Esophagus muscularis mucosa (tissue), 4 donors: ENCODE measurements around the gene NEO1. TPM values are rescaled to one million over a fixed set of nuclear protein-coding genes. Genes with fewer than 3 reads are reported as not detected.
A peak's percentile ranks its signal among the peaks of the same experiment; 100 is the strongest.

ENCODE experiments used
- DNase-seq: peaks from one replicate; pipeline ENCODE4 v3.0.0-alpha.2; 2017; ENCODE audit errors: extremely low spot score
- H3K27ac ChIP-seq, 4 donors: fragments of 200-600 bp; sonication (generic); replicated peaks in 1 of 4; 1 replicate in 3 of 4; 2 replicates in 1 of 4; pipeline ENCODE4 v1.5.1; 2016 to 2019; ENCODE audit warnings: mild to moderate bottlenecking in 1 of 4
- H3K27me3 ChIP-seq, 4 donors: fragments of 200-600 bp; sonication (generic); one replicate each; pipeline versions ENCODE4 v1.5.1 to v1.6.0; 2016 to 2019
- H3K36me3 ChIP-seq, 4 donors: fragments of 200-600 bp; sonication (generic); one replicate each; pipeline ENCODE4 v1.5.1; 2016 to 2019
- H3K4me1 ChIP-seq, 4 donors: fragments of 200-600 bp; sonication (generic); one replicate each; pipeline ENCODE4 v1.5.1; 2016 to 2019
- H3K4me3 ChIP-seq, 4 donors: fragments of 200-600 bp; sonication (generic); 1 replicate in 2 of 4; 2 replicates in 2 of 4; pipeline ENCODE4 v1.5.1; 2016 to 2019; ENCODE audit warnings: mild to moderate bottlenecking in 4 of 4, moderate library complexity in 1 of 4
- H3K9me3 ChIP-seq, 4 donors: fragments of 200-600 bp; sonication (generic); 1 replicate in 3 of 4; 2 replicates in 1 of 4; pipeline ENCODE4 v1.5.1; 2016 to 2019
- CTCF ChIP-seq, 3 experiments: fragments of 200-600 bp in 2 of 3; fragments of 450-650 bp in 1 of 3; sonication (generic) in 2 of 3; IDR thresholded peaks; one replicate each; pipeline ENCODE4 v1.5.1; 2017 to 2019; ENCODE audit warnings: antibody characterized with exemption in 3 of 3, mild to moderate bottlenecking in 2 of 3, moderate library complexity in 1 of 3
- EP300 ChIP-seq: sonication (generic); formaldehyde crosslinking; IDR thresholded peaks from one replicate; pipeline ENCODE4 v1.6.1; 2017; ENCODE audit warnings: antibody characterized with exemption
- POLR2A ChIP-seq: fragments of 450-650 bp; IDR thresholded peaks from one replicate; pipeline ENCODE4 v1.6.1; 2017; ENCODE audit warnings: antibody characterized with exemption, moderate library complexity, mild to moderate bottlenecking, low read depth
- POLR2AphosphoS5 ChIP-seq, 2 donors: sonication (generic); formaldehyde crosslinking; IDR thresholded peaks; one replicate each; pipeline ENCODE4 v1.6.1; 2017; ENCODE audit warnings: antibody characterized with exemption in 2 of 2
- WGBS: methylation state at CpG from one replicate; pipeline ENCODE4 v1.1.5; 2018; 5-methylcytosine and 5-hydroxymethylcytosine counted together
- intact Hi-C: fragments of 100-400 bp; cut with DNase I; formaldehyde crosslinking; loops from one replicate; pipeline ENCODE4 v1.15.1; 2023
- total RNA-seq, 4 donors: library from RNA; depleted of rRNA; stranded (reverse); fragments of >200 nt; gene quantifications; one replicate each; pipeline versions ENCODE4 v1.1.0 to v1.2.1, GENCODE V29; 2016

NEO1 gene, protein sequence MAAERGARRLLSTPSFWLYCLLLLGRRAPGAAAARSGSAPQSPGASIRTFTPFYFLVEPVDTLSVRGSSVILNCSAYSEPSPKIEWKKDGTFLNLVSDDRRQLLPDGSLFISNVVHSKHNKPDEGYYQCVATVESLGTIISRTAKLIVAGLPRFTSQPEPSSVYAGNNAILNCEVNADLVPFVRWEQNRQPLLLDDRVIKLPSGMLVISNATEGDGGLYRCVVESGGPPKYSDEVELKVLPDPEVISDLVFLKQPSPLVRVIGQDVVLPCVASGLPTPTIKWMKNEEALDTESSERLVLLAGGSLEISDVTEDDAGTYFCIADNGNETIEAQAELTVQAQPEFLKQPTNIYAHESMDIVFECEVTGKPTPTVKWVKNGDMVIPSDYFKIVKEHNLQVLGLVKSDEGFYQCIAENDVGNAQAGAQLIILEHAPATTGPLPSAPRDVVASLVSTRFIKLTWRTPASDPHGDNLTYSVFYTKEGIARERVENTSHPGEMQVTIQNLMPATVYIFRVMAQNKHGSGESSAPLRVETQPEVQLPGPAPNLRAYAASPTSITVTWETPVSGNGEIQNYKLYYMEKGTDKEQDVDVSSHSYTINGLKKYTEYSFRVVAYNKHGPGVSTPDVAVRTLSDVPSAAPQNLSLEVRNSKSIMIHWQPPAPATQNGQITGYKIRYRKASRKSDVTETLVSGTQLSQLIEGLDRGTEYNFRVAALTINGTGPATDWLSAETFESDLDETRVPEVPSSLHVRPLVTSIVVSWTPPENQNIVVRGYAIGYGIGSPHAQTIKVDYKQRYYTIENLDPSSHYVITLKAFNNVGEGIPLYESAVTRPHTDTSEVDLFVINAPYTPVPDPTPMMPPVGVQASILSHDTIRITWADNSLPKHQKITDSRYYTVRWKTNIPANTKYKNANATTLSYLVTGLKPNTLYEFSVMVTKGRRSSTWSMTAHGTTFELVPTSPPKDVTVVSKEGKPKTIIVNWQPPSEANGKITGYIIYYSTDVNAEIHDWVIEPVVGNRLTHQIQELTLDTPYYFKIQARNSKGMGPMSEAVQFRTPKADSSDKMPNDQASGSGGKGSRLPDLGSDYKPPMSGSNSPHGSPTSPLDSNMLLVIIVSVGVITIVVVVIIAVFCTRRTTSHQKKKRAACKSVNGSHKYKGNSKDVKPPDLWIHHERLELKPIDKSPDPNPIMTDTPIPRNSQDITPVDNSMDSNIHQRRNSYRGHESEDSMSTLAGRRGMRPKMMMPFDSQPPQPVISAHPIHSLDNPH (N-terminal part only)
- total RNA-seq: 10 to 100 TPM; 38.2 to 61.2 (median 53.5) TPM

GRCh38 chr15:73051807-73052652 lies at the start of gene NEO1:
Gene NEO1, plus strand, starts transcription at chr15:73052463. Its CDS starts 213 bp downstream, at chr15:73052676.
- no peaks in the 10 kb centered on the region for H3K27me3 ChIP-seq
- H3K4me1 ChIP-seq: peaks cover 10 to 49% (median 33%) of the 10 kb centered on the region in 4 donors
- intact Hi-C loops: loop anchor here (2.0 to 5.0 kb wide), 2 partner anchors 27 to 60 kb away; no protein-coding TSS in a partner anchor
- peak; percentile 32 to 73 for TF ChIP-seq POLR2AphosphoS5 (IDR thresholded peaks at IDR 0.05)
- TF ChIP-seq EP300: no peak
- no peaks in the 10 kb centered on the region for H3K36me3 ChIP-seq
- peak; percentile 93 for DNase-seq
- H3K4me3 ChIP-seq: peak within 1 kb of the TSS; percentile 74 to 95 (median 84)
- WGBS: no CpG with 5 or more reads among the region's 108 CpGs
- no peaks in the 10 kb centered on the region for H3K9me3 ChIP-seq
- peak within 1 kb of the TSS; percentile 89 to 97 (median 95) for H3K27ac ChIP-seq

GRCh38 chr15:73004462-73004861 lies 47.8 kb upstream of the NEO1 start:
- intact Hi-C loops: no loop called here
- TF ChIP-seq EP300: no peak
- TF ChIP-seq POLR2AphosphoS5 (IDR thresholded peaks at IDR 0.05): no peak
- TF ChIP-seq CTCF (IDR thresholded peaks at IDR 0.05): no peak
- no peak for TF ChIP-seq POLR2A
- no peaks in the 10 kb centered on the region for H3K9me3 ChIP-seq
- H3K36me3 ChIP-seq: no peaks in the 10 kb centered on the region
- H3K4me1 ChIP-seq: peaks cover 0 to 3% (median 1%) of the 10 kb centered on the region in 4 donors
- no peak overlapping the region for H3K4me3 ChIP-seq
- peaks cover 0 to 6% (median 0%) of the 10 kb centered on the region in 4 donors for H3K27me3 ChIP-seq
- H3K27ac ChIP-seq: no peak overlapping the region
- WGBS: 82% methylated on average over 4 of the region's 5 CpGs
- DNase-seq: peak; percentile 8

- no peak for TF ChIP-seq POLR2AphosphoS5 (IDR thresholded peaks at IDR 0.05)
- no peak for TF ChIP-seq EP300
- TF ChIP-seq POLR2A: no peak
- TF ChIP-seq CTCF (IDR thresholded peaks at IDR 0.05): no peak
- 78% methylated on average over 2 of the region's 2 CpGs for WGBS
- Histone ChIP-seq H3K36me3 (no peaks in the 10 kb centered on the region), H3K4me1 (peaks cover 0 to 8% (median 2%) of the 10 kb centered on the region in 4 donors), H3K27ac (no peak overlapping the region), H3K9me3 (no peaks in the 10 kb centered on the region), H3K4me3 (no peak overlapping the region), H3K27me3 (peaks cover 0 to 6% (median 0%) of the 10 kb centered on the region in 4 donors)
- peak; percentile 68 for DNase-seq
- intact Hi-C loops: no loop called here
Measured at GRCh38 chr15:73005032-73005431, 47.2 kb upstream of the NEO1 start.

DNA sequence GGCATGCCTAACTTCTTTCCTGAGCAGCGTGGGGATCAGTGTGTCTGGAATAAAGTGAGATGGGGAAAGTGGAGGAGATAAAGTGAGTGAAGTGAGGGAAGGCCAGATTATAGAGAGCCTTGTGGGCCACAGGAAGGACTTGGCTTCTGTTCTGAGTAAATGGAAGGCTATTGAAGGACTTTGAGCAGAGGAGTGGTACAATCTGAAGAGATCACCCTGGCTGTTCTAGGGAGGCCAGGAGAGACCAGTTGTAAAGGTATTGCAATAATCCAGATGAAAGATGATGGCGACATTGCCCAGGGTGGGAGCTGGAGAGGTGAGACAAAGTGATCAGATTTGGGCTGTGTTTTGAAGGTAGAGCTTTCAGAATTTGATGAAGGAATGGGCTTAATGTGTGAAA lies 46.8 kb upstream of the NEO1 start:
- intact Hi-C loops: no loop called here
- TF ChIP-seq EP300 (no peak), CTCF (IDR thresholded peaks at IDR 0.05) (no peak)
- Histone ChIP-seq H3K9me3 (no peaks in the 10 kb centered on the region), H3K27ac (no peak overlapping the region), H3K36me3 (no peaks in the 10 kb centered on the region), H3K4me3 (no peak overlapping the region), H3K27me3 (peaks cover 0 to 6% (median 0%) of the 10 kb centered on the region in 4 donors), H3K4me1 (peaks cover 0 to 8% (median 2%) of the 10 kb centered on the region in 4 donors)
- no peak for DNase-seq
- 75% methylated on average over 2 of the region's 2 CpGs for WGBS
